Fibroblast of skin of scalp (primary cell): ENCODE data around the gene EPB41L3. TPM values are rescaled to one million over a fixed set of nuclear protein-coding genes. Genes with fewer than 3 reads are reported as not detected.

Experiments used
- DNase-seq: peaks from one replicate; pipeline ENCODE4 v3.0.0-alpha.2; 2013
- polyA plus RNA-seq, 2 experiments: library from polyadenylated mRNA; unstranded; fragments of 120-200 nt; gene quantifications; one replicate each; pipeline ENCODE4 v1.2.1, GENCODE V29; 2013; ENCODE audit not compliant: insufficient read length in 2 of 2

Gene EPB41L3
- polyA plus RNA-seq (2013, experiment 1 of 2; ENCODE audit: insufficient read length), result 26.6 TPM
- polyA plus RNA-seq (2013, experiment 2 of 2; ENCODE audit: insufficient read length), result 33.0 TPM

GRCh38 chr18:5543773-5544389, at the start of gene EPB41L3:
Gene EPB41L3 (minus strand): TSS chr18:5543997. CDS start chr18:5489183, 54,814 bp downstream.
- peak; percentile 47 for DNase-seq

GRCh38 chr18:5588529-5588928, 44.7 kb upstream of the EPB41L3 start:
- no peak for DNase-seq

GRCh38 chr18:5585653-5586052, 41.9 kb upstream of the EPB41L3 start:
- DNase-seq, result no peak

DNA sequence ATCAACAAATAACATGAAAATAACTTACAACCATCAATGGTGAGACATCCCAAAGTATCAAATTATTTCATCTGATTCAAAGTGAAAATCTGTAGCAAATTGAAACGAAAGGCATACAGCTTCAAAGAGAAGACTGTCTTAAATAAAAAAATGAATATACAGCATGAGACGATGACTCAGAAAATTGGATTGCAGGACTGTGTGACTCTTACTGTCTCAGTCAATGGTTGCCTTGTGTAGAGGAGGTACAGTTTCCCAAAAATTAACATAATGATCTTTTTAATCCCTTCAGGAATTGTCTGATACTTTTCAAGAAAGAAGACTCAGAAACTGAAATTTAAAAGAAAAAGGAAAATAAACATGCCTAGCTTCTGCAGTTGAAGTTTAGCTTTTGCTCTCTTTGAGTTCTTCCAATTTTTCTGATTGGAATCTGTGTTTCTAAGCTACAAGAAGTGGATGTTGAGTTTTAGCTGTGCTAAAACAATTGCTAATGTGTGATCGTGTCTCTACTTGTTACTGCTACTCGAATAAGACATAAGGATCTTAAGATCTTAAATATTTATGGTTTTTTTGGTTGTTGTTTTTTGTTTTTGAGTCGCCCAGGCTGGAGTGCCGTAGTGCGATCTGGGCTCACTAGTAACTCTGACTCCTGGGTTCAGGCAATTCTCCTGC, 41.1 kb upstream of the EPB41L3 start:
- peak; percentile 75 for DNase-seq

GRCh38 chr18:5582849-5583681, 39.3 kb upstream of the EPB41L3 start:
- peak; percentile 85 for DNase-seq

- DNase-seq, result peak; percentile 58
Measured at GRCh38 chr18:5582076-5582475, 38.3 kb upstream of the EPB41L3 start.

- DNase-seq, result no peak
Measured at GRCh38 chr18:5574843-5575242, 31.0 kb upstream of the EPB41L3 start.

GRCh38 chr18:5571666-5572065, 27.9 kb upstream of the EPB41L3 start:
- DNase-seq, result no peak

- DNase-seq, result peak; percentile 19
Measured at GRCh38 chr18:5570613-5571012, 26.8 kb upstream of the EPB41L3 start.

GRCh38 chr18:5568416-5568815, 24.6 kb upstream of the EPB41L3 start:
- DNase-seq, result no peak

DNA sequence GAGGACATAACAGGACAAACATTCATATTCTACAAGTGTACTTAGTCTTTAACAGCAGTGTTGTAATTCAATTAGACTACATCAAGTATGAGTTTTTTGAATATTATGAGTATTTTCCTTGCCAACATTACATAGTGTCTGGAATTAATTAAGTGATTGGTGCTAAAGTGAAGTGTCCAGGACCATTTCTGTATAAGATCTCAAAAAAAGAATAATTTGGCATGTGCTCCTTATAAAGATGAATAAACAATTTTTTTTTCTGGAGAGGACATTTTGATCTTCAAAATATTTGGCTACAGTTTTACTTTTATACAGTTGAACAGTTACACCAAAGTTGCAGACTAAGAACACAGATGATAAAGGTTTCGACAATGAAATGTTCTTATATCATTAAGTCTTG, 15.1 kb upstream of the EPB41L3 start:
- DNase-seq, result no peak

- DNase-seq, result peak; percentile 13
Measured at GRCh38 chr18:5556310-5556974, 12.6 kb upstream of the EPB41L3 start.

DNA sequence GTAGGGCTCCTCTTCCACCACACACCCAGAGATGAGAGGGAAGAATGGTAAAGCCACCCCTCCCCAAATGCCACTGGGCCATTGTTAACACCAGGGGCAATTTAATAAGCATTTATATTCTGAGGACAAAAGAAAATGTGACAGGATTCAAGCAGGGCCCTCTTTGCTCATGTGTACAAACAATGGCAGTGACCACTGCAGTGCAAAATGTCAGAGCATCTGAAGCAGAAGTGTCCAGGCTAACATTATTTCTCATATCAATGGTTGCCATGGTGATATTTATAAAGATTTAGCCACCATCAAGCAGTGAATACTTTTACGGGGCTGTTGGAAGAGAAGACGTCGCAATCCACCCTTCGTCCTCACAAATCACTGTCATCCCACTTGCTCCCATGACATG, 10.8 kb upstream of the EPB41L3 start:
- DNase-seq, result no peak

DNA sequence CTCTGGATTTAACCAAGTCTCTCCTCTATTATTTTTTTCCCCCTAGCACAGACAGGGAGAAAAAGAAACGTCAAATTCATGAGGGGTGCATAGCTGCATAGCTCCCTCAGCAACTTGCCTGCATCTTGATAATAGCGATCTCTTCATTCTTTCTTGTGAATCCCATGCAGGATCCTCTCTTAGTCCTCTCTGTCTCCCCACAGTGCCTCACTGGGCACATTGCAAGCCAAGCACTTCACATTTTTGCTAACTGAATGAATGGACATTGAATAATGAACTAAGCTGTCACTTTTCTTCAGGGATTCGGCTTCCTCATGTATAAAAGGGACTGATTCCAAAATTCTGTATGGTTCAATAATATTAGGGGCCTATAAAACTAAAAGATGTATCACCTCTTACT, 2.9 kb upstream of the EPB41L3 start:
- DNase-seq, result peak; percentile 66

GRCh38 chr18:5543036-5543680, 639 bp downstream of the EPB41L3 start:
- peak; percentile 11 for DNase-seq

DNA sequence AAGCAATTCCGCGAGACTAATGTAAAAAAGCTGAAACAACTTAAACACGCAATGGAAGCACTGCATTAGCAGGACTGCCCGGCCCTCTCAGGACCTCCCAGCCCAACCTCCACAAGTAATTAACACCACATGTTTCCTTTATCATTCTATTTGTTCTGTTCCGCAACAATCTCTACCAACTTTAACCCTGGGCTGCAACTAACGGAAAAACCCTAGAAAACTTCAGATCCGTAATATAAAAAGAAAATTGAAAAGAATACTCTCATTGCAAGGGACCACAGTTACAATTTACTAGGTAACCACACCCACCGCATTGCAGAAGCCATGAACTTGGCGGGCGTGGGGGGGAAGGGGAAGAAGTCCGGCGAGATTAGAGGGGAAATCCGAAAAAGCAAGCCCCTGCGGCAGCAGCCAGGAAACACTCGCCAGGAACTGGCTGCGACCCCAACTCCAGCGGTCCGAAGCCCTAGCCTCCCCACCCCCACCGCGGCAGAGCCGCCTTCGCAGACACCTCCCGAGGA, 1.2 kb downstream of the EPB41L3 start:
- DNase-seq, result peak; percentile 53

DNA sequence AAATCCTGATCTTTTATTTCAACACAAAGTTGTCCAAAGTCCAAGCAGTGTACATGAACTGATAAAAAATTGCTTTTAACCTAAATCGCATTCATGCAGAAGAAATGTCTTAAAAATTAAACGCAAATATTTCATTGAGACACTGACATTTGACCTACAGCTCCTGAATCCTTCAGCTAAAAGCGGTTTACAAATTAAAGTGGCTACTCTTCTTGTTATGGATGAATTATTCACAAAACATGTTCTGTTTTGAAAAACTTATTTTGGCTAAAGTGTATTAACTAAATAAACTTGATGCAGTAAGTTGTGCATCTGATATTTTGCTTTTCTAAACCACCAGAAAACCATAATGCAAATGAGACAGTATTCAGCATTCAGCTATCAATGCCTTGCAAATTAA, 2.2 kb downstream of the EPB41L3 start:
- DNase-seq, result no peak

DNA sequence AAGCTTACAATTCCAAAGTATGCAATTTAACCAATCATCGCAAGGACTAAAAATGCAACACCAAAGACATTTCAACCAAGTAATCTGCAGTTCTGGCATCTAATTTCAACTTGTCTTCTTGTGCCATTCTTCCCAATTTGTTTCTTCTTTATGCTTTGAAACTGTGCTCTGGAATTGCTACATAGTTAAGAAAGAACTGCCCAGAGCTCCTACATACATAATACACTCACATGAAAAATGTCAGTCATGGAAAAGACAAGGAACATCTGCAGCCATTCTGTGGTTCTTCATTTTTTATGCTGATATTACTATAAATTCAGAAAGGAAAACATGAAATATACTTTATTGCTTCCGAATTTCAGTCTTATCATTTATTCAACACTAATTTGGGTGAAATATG, 4.4 kb downstream of the EPB41L3 start:
- no peak for DNase-seq

DNA sequence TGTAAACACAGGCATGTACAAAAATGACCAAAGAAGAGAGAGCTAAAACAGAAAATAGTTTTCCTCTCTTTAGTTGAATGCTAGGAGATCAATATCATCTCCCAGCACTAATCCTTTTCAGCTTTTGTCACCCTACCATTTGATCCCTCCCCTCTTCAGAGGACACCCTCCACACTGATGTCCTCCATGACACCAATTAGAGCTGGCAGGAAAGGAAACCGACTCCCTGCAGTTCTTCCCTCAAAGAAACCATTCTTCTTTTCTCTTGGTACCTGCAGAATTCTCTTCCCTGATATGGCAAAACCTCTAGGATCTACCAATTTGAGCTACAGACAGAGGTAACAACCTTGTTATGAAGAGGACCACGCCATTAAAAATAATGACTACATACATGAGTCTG, 5.3 kb downstream of the EPB41L3 start:
- DNase-seq, result no peak

- no peak for DNase-seq
Measured at GRCh38 chr18:5537860-5538259, 5.9 kb downstream of the EPB41L3 start.

GRCh38 chr18:5534845-5535244, 9.0 kb downstream of the EPB41L3 start:
- DNase-seq, result no peak

GRCh38 chr18:5532066-5532465, 11.7 kb downstream of the EPB41L3 start:
- DNase-seq, result no peak
